ENCODE data around the gene ANKH.

The ANKH gene

DNA sequence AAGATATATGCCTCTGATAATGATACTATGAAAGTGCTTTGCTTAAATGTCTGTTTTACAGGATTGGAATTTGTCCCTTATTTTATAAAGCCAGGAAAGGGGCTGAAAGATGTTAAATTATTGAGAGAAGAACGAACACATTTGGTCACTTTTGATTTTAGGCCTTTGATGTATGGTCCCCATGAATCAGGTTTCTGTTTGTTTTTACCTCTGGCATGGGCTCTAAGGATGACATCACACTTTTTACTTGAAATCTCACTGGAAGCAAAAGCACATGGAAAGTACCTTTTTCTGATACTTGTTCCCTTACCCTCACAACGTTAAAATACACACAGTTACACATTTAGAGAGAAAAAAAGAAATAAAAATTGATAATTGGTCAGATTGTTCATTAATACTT, 200.2 kb downstream of the ANKH start:
- no peak for TF ChIP-seq EGR1 (IDR thresholded peaks at IDR 0.05)
- no peak for TF ChIP-seq YY1 (IDR thresholded peaks at IDR 0.05; ENCODE audit: low read depth)
- TF ChIP-seq FOXM1 (IDR thresholded peaks at IDR 0.05; ENCODE audit: borderline replicate concordance, low read depth): no peak
- no peak for TF ChIP-seq TEAD4 (IDR thresholded peaks at IDR 0.05)
- TF ChIP-seq, protein P1, sequence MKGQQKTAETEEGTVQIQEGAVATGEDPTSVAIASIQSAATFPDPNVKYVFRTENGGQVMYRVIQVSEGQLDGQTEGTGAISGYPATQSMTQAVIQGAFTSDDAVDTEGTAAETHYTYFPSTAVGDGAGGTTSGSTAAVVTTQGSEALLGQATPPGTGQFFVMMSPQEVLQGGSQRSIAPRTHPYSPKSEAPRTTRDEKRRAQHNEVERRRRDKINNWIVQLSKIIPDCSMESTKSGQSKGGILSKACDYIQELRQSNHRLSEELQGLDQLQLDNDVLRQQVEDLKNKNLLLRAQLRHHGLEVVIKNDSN (IDR thresholded peaks at IDR 0.05): no peak
- TF ChIP-seq, protein P2, sequence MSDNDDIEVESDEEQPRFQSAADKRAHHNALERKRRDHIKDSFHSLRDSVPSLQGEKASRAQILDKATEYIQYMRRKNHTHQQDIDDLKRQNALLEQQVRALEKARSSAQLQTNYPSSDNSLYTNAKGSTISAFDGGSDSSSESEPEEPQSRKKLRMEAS (IDR thresholded peaks at IDR 0.05): no peak
- no peak for TF ChIP-seq RAD21 (IDR thresholded peaks at IDR 0.05; ENCODE audit: low read depth)

DNA sequence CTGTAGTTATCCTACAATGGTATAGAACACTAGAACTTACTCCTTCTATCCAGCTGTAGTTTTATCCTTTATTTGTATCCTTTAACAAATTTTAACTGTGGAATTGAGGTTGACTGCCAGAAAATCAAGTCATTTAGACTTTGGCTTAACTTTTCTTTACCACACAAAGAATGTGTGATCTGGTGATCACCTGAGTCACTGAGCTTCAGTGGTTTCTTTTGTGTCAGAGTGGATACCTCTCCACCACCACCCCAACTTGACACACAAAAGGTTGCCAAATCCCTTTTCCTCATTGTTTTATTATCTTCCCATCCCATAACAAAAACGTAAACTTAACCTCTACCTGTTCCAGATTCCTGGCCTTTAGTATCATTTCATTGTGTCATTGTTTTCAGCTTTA, 201.6 kb downstream of the ANKH start:
- TF ChIP-seq, protein P3, sequence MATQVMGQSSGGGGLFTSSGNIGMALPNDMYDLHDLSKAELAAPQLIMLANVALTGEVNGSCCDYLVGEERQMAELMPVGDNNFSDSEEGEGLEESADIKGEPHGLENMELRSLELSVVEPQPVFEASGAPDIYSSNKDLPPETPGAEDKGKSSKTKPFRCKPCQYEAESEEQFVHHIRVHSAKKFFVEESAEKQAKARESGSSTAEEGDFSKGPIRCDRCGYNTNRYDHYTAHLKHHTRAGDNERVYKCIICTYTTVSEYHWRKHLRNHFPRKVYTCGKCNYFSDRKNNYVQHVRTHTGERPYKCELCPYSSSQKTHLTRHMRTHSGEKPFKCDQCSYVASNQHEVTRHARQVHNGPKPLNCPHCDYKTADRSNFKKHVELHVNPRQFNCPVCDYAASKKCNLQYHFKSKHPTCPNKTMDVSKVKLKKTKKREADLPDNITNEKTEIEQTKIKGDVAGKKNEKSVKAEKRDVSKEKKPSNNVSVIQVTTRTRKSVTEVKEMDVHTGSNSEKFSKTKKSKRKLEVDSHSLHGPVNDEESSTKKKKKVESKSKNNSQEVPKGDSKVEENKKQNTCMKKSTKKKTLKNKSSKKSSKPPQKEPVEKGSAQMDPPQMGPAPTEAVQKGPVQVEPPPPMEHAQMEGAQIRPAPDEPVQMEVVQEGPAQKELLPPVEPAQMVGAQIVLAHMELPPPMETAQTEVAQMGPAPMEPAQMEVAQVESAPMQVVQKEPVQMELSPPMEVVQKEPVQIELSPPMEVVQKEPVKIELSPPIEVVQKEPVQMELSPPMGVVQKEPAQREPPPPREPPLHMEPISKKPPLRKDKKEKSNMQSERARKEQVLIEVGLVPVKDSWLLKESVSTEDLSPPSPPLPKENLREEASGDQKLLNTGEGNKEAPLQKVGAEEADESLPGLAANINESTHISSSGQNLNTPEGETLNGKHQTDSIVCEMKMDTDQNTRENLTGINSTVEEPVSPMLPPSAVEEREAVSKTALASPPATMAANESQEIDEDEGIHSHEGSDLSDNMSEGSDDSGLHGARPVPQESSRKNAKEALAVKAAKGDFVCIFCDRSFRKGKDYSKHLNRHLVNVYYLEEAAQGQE (IDR thresholded peaks at IDR 0.05; ENCODE audit: low read depth): no peak
- no peak for TF ChIP-seq FOXM1 (IDR thresholded peaks at IDR 0.05; ENCODE audit: borderline replicate concordance, low read depth)
- TF ChIP-seq TAF1 (IDR thresholded peaks at IDR 0.05; ENCODE audit: low read depth): no peak
- no peak for TF ChIP-seq TEAD4 (IDR thresholded peaks at IDR 0.05)
- TF ChIP-seq, protein P1 (IDR thresholded peaks at IDR 0.05): no peak
- TF ChIP-seq, protein P2 (IDR thresholded peaks at IDR 0.05): no peak
- TF ChIP-seq RAD21 (IDR thresholded peaks at IDR 0.05; ENCODE audit: low read depth): no peak
- no peak for TF ChIP-seq EGR1 (IDR thresholded peaks at IDR 0.05)
- TF ChIP-seq TCF12 (IDR thresholded peaks at IDR 0.05; ENCODE audit: low read depth): no peak
- no peak for TF ChIP-seq YY1 (IDR thresholded peaks at IDR 0.05; ENCODE audit: low read depth)
- TF ChIP-seq CREB1 (IDR thresholded peaks at IDR 0.05; ENCODE audit: low read depth): no peak
- TF ChIP-seq EP300 (IDR thresholded peaks at IDR 0.05; ENCODE audit: borderline replicate concordance): no peak
- TF ChIP-seq CEBPB (IDR thresholded peaks at IDR 0.05): no peak
- no peak for TF ChIP-seq ZBTB7A (IDR thresholded peaks at IDR 0.05; ENCODE audit: low read depth)
- TF ChIP-seq NFIC (IDR thresholded peaks at IDR 0.05): no peak

DNA sequence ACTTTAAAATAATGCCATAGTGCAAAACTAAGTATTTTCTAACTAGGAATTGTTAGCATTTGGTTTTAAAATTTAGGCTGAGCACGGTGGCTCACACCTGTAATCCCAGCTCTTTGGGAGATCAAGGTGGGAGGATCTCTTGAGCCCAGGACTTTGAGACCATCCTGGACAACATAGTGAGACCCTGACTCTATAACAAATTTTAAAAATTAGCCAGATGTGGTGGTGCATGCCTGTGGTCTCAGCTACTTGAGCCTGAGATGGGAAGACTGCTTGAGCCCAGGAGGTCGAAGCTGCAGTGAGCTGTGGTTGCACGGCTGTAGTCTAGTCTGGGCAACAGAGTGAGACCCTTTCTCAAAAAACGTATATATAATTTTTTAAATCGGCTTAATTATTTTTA, 202.2 kb downstream of the ANKH start:
- TF ChIP-seq, protein P3 (IDR thresholded peaks at IDR 0.05; ENCODE audit: low read depth): no peak
- TF ChIP-seq EGR1 (IDR thresholded peaks at IDR 0.05) (no peak), TAF1 (IDR thresholded peaks at IDR 0.05; ENCODE audit: low read depth) (no peak), CREB1 (IDR thresholded peaks at IDR 0.05; ENCODE audit: low read depth) (no peak), TEAD4 (IDR thresholded peaks at IDR 0.05) (no peak), CEBPB (IDR thresholded peaks at IDR 0.05) (no peak), ZBTB7A (IDR thresholded peaks at IDR 0.05; ENCODE audit: low read depth) (no peak), FOXM1 (IDR thresholded peaks at IDR 0.05; ENCODE audit: borderline replicate concordance, low read depth) (no peak), TCF12 (IDR thresholded peaks at IDR 0.05; ENCODE audit: low read depth) (no peak), EP300 (IDR thresholded peaks at IDR 0.05; ENCODE audit: borderline replicate concordance) (no peak)
- TF ChIP-seq, protein P1 (IDR thresholded peaks at IDR 0.05): no peak
- TF ChIP-seq, protein P2 (IDR thresholded peaks at IDR 0.05): no peak

DNA sequence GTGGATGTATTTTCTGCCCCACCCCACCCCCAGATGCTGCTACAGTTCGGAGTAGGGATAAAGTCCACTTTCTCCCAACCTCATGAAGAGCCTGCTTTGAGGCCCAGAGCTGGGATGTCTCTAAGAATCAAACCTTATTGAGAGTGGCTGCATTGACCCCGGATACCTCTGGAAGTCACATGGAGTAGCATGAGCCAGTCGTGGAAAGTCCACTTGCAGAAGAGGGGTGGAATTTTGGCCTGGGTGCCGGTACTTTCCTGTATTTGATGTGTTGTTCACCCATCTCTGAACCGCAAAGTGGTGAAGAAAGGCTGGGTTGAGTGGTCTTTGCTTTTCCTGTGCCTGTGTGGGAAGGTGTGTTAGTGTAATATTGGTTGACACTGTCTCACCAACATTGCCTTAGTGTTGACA, 203.4 kb downstream of the ANKH start:
- TF ChIP-seq TAF1 (IDR thresholded peaks at IDR 0.05; ENCODE audit: low read depth) (no peak), NFIC (IDR thresholded peaks at IDR 0.05) (no peak), CREB1 (IDR thresholded peaks at IDR 0.05; ENCODE audit: low read depth) (no peak), EP300 (IDR thresholded peaks at IDR 0.05; ENCODE audit: borderline replicate concordance) (no peak), RAD21 (IDR thresholded peaks at IDR 0.05; ENCODE audit: low read depth) (no peak), ZBTB7A (IDR thresholded peaks at IDR 0.05; ENCODE audit: low read depth) (no peak), CEBPB (IDR thresholded peaks at IDR 0.05) (no peak), TCF12 (IDR thresholded peaks at IDR 0.05; ENCODE audit: low read depth) (no peak), EGR1 (IDR thresholded peaks at IDR 0.05) (no peak), YY1 (IDR thresholded peaks at IDR 0.05; ENCODE audit: low read depth) (no peak), FOXM1 (IDR thresholded peaks at IDR 0.05; ENCODE audit: borderline replicate concordance, low read depth) (no peak), TEAD4 (IDR thresholded peaks at IDR 0.05) (no peak)
- TF ChIP-seq, protein P3 (IDR thresholded peaks at IDR 0.05; ENCODE audit: low read depth): no peak
- TF ChIP-seq, protein P1 (IDR thresholded peaks at IDR 0.05): no peak
- TF ChIP-seq, protein P2 (IDR thresholded peaks at IDR 0.05): no peak

Measured in Ishikawa (cell line).